ENCODE results near the gene ZFP36L2. TPM values are rescaled to one million over a fixed set of nuclear protein-coding genes. Genes with fewer than 3 reads are reported as not detected.

Gene ZFP36L2
- total RNA-seq, 1 experiment from 2014 or later: 105 TPM

- H3T11ph ChIP-seq (ENCODE audit: low read length): no peak overlapping the region
- H4K5ac ChIP-seq (ENCODE audit: insufficient read length, low read depth, low read length): no peak overlapping the region
- no peaks in the 10 kb centered on the region for H3K23me2 ChIP-seq (ENCODE audit: insufficient read length, low read depth, low read length, poor library complexity, severe bottlenecking)
- H2BK120ac ChIP-seq (ENCODE audit: low read depth, low read length, poor library complexity, severe bottlenecking): no peak overlapping the region
- no peak for DNase-seq
- Mint-ChIP-seq H3K4me1 (peaks cover 16 to 25% of the 10 kb centered on the region in 2 experiments), H3K27ac (no peak overlapping the region; a peak in 1 of 7 replicates), H3K9me3 (no peaks in the 10 kb centered on the region), H3K4me3 (no peak overlapping the region), H3K36me3 (ENCODE audit: insufficient read depth in 1 of 3, low read depth in 3 of 3) (no peaks in the 10 kb centered on the region), H3K27me3 (ENCODE audit: low read depth) (no peaks in the 10 kb centered on the region)
- H3K14ac ChIP-seq (ENCODE audit: insufficient read depth, low read length): no peak overlapping the region
- no peaks in the 10 kb centered on the region for H3K79me2 ChIP-seq (ENCODE audit: insufficient read depth, low read length)
- H3K79me1 ChIP-seq (ENCODE audit: insufficient read depth, low read depth, low read length, poor library complexity, severe bottlenecking): no peaks in the 10 kb centered on the region
- no peak overlapping the region for H3K27ac ChIP-seq (ENCODE audit: insufficient read length, low read depth, low read length)
- H2BK5ac ChIP-seq (ENCODE audit: insufficient read length, low read length): no peak overlapping the region
- H2AFZ ChIP-seq (ENCODE audit: low read length): no peak overlapping the region
- H2BK20ac ChIP-seq (ENCODE audit: low read depth, low read length, poor library complexity, severe bottlenecking): no peak overlapping the region
- no peak overlapping the region for H3K9ac ChIP-seq (ENCODE audit: extremely low read depth, insufficient read length, low read length)
- no peak overlapping the region for H4K91ac ChIP-seq (ENCODE audit: insufficient read length, low read depth, low read length)
- no peaks in the 10 kb centered on the region for H3K27me3 ChIP-seq (ENCODE audit: insufficient read depth, low read length)
- no peak overlapping the region for H3K23ac ChIP-seq (ENCODE audit: insufficient read length, low read depth, low read length)
- H3K4me1 ChIP-seq (ENCODE audit: insufficient read depth, low read length): no peaks in the 10 kb centered on the region; the same call in none of the 2 replicates
- no peaks in the 10 kb centered on the region for H3K9me3 ChIP-seq (ENCODE audit: control insufficient read depth, low read depth, low read length)
- H2BK15ac ChIP-seq (ENCODE audit: low read depth, low read length): no peak overlapping the region
- H3K18ac ChIP-seq (ENCODE audit: insufficient read length, low read depth, low read length): no peak overlapping the region
- H2AK5ac ChIP-seq (ENCODE audit: insufficient read length, low read length): no peak overlapping the region
- H4K20me1 ChIP-seq (ENCODE audit: control insufficient read depth, insufficient read depth, insufficient read length): no peaks in the 10 kb centered on the region
- no CpG with 5 or more reads among the region's 6 CpGs for WGBS (ENCODE audit: extremely low coverage, insufficient read length, low lambda C conversion rate)
- no peak overlapping the region for H3K4ac ChIP-seq (ENCODE audit: low read depth, low read length)
- no peak overlapping the region for H2BK12ac ChIP-seq (ENCODE audit: insufficient read length, low read depth, low read length)
- no peak overlapping the region for H4K8ac ChIP-seq (replicated peaks; ENCODE audit: insufficient read length, low read depth, low read length)
- no peak for TF ChIP-seq CTCF (conservative IDR thresholded peaks at IDR 0.05)
- H3K56ac ChIP-seq (ENCODE audit: insufficient read length, low read depth, low read length): no peak overlapping the region
- no peak overlapping the region for H3K4me2 ChIP-seq (ENCODE audit: insufficient read depth, insufficient read length, low read length)
Measured at GRCh38 chr2:43198263-43198662, 28.1 kb downstream of the ZFP36L2 start.
